ENCODE data around the gene TMEM203. TPM values are rescaled to one million over a fixed set of nuclear protein-coding genes. Genes with fewer than 3 reads are reported as not detected.

The TMEM203 gene, protein sequence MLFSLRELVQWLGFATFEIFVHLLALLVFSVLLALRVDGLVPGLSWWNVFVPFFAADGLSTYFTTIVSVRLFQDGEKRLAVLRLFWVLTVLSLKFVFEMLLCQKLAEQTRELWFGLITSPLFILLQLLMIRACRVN
- 21.4 and 23.5 TPM in 2 replicates for total RNA-seq

DNA sequence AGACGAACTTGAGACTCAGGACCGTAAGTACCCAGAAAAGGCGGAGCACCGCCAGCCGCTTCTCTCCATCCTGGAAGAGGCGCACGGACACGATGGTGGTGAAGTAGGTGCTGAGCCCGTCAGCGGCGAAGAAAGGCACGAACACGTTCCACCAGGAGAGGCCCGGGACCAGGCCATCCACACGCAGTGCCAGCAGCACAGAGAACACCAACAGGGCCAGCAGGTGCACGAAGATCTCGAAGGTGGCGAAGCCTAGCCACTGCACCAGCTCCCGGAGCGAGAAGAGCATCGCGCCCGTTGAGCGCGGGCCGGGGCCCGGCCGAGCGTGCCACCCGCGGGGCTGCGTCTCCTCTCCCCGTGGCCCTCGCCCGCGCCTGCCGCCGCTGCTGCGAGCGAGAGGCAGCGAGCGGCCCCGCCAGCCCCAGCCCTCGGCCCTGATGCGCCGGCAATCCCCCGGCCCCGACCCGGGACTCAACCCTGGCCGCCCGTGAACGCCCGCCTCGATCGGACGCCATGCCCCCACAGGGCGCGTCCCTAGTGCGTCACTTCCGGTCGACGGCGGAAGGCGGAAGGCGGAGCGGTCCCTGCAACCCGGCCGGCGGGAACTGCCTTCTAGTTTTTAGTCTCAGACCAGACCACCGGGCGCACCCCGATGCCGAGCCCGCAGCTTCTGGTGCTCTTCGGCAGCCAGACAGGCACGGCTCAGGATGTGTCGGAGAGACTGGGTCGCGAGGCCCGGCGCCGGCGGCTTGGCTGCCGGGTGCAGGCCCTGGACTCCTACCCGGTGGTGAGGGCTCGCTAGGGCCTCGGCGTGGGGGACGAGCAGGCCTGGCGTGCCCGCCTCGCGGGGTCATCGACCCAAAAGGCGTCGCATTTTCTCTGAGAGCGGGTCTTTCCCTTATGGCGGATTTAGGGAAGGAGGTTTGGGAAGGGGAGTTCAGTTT, at the start of gene TMEM203, which contains the start of gene NDOR1:
TSS of gene TMEM203 (minus strand) at position 523 of the 944 bp plus-strand sequence. CDS start at position 289, 234 bp downstream.
TSS of gene NDOR1 (plus strand) at position 575 of the 944 bp plus-strand sequence. CDS start at position 653, 78 bp downstream.

DNA sequence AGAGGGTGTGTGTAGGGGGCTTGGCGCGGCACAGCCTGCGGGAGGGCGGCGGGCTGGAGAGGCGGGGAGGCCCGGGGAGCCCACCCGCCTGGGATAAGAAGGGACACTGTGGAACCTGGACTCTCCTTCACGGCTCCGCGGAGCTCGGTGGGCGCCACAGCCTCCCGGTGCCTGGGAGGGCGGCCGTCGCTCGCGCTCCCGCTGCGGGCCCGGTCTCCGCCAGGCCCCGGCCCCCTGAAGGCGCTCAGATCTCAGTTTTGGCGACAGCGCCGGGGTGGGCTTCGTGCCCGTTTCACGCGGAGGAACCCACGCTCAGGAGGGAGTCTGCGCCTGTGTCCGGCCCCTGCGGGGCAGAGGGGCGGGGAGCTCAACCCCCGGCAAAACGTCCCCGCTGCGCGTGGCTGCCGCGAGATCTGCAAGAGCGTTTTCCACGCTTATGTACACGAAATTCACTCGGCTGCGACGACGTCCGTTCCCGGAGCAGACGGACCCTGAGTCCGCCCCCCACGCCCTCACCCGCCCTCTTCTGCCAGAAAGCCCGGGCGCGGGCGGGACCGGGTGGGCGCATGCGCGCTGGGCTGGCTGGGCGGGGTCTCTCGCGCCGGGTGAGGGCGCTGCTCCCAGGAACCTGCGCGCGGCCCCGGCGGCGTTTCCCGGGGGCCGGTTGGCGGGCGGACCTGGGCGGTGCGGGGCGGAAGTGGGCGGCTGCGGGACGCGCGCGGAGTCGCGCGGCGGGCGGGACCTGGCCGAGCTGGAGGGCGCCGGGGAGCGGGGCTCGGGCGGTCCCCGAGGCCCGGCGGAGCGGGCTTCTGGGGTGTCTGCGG, 49.4 kb upstream of the TMEM203 start, which contains the start of gene NELFB:
TSS of gene NELFB (plus strand) at position 704 of the 824 bp plus-strand sequence.

DNA sequence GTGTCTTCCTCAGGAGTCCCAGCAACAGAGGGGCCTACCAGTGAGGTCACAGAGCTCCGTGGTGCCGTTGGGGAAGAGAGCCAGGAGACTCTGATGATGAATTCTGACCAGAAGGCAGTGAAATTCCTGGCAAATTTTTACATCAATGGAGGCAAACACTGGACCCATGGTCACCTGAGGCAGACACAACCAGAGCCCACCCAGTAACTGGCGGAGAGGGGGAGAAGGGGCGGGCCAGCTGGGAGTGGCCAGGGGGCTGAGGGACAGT, 45.7 kb upstream of the TMEM203 start, which contains the start of gene STPG3:
TSS of gene STPG3 (plus strand) at position 93 of the 268 bp plus-strand sequence. CDS start at position 94, 1 bp downstream.

DNA sequence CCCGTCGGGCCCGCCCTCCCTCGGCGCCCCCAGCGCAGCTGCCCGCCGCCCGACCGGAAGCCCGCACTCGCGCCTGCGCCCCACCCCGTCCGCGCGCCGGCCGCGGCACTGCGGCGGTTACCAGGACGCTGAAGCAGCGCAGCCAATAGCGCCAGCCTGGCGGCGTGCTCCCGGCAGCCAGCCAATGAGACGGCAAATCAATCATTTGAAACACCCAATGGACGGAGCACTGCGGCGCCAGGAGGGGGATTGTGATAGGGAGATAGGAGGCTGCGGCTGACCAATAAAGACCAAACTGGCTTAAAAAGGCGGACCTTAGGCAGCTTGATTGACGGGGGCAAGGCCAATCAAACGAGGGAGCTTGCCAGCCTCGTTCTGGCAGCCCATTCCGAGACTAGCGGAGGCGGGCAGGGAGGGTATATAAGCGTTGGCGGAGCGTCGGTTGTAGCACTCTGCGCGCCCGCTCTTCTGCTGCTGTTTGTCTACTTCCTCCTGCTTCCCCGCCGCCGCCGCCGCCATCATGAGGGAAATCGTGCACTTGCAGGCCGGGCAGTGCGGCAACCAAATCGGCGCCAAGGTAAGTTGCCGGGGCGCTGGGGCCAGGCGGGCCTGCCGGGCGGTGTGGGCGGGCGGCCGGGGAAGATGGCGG, 35.5 kb upstream of the TMEM203 start, which contains the start of gene TUBB4B:
TSS of gene TUBB4B (plus strand) at position 447 of the 649 bp plus-strand sequence. CDS start at position 521, 74 bp downstream.

DNA sequence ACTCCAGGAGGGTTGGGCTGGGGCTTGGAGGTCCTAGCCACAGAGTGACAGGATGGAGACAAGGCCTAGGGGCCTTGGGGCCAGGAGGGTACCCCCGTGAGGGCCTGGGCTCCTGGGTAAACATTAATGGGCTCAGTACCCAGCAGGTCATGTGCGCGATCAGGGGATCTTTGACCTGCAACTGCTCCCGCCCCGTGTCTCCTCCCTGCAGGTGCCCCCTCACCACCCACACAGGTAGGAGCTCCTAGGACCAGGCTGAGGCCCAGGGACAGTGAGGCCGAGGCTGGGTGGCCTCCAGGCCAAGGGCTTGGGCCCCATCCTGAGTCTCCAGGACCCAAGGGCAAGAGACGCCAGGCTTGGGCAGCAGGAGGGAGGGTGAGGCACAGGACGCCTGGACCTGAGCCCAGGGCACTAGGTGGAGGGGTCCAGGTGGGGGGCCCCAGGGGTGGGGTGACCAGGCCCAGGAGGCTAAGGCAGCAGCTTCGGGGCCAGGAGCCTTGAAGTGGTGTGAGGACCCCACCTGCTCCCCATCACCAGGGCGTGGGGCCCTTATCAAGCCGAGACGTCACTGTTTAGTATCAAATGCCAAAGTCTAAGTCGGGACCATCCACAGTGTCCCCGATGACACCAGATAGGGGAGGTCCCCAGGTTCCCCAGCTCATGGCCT, 25.4 kb upstream of the TMEM203 start, which contains the start of gene SLC34A3:
TSS of gene SLC34A3 (plus strand) at position 197 of the 667 bp plus-strand sequence. CDS start 802 bp downstream, outside the sequence.

DNA sequence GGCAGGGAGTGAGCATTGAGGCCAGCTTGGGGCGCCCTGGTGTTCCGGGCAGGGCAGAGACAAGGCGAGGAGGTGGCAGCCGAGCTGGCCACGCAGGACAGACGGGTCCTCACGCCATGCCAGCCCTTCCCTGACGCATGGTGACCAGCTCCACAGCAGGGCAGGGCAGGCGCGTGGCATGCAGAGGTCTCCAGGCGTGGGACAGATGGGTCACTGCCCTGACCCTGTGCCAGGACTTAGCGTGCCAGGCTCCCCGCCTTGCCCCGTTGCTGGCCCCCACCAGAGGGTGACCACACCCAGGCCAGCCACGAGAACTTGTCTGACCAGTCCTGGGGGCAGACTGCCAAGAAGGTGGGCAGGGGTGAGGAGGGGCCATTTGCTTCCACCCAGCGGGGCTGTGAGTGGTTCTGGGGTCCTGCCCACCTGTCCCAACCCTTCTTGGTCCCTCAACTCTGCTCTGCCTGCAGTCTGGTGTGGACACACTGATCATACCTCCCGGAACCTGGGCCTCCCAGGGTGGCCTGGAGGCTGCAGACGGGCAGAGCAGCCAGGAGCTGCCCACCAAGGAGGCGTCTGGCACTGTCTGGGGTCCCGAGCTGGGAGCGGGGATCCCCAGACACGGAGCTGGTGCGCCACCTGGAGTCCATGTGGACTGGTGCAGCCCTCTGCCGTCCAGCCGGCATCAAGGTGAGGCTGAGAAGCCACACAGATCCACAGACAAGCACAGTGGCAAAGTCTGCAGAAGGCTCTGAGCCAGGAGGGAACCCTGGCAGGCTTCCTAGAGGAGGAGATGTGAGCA, 21.8 kb upstream of the TMEM203 start, which contains the start of gene RNF224:
TSS of gene RNF224 (plus strand) at position 449 of the 799 bp plus-strand sequence. CDS start 834 bp downstream, outside the sequence.

DNA sequence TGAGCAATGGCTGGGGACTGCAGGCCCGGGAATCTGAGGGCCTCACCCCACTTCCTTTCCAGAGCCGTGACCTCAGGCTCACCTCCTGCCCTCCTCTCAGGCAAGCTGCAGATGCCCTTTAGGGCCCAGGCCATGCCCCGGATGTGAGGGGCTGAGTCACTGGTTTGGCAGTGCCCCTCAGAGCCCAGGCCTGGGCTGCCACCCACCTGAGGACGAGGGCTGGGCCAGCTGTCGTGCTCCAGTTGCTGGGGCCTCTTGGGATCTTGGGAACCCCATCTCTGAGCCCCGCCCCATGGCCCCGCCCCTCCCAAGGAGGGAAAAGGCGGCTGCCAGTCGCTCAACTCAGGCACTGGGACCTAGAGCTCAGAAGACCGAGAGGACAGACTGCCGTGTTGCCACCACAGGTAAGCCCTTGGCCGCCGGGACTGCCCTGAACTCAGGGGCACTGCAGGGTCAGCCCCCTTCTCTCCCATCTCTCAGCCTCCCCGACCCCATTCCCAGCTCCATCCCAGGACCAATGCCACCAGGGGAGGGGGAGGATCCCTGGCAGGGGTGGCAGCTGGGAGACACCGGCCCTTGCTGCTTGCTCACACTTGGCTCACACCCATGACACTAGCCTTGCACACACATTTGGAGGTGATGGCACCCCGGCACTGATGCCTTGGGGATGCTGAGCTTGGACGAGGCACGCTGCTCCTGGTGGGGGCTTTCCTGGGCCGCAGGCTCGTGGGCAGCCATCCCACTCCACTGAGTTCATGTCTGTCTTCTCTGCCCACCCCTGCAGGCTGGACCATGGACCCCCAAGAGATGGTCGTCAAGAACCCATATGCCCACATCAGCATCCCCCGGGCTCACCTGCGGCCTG, 19.6 kb upstream of the TMEM203 start, which contains the start of gene CYSRT1:
TSS of gene CYSRT1 (plus strand) at position 345 of the 865 bp plus-strand sequence. CDS start at position 793, 448 bp downstream.

DNA sequence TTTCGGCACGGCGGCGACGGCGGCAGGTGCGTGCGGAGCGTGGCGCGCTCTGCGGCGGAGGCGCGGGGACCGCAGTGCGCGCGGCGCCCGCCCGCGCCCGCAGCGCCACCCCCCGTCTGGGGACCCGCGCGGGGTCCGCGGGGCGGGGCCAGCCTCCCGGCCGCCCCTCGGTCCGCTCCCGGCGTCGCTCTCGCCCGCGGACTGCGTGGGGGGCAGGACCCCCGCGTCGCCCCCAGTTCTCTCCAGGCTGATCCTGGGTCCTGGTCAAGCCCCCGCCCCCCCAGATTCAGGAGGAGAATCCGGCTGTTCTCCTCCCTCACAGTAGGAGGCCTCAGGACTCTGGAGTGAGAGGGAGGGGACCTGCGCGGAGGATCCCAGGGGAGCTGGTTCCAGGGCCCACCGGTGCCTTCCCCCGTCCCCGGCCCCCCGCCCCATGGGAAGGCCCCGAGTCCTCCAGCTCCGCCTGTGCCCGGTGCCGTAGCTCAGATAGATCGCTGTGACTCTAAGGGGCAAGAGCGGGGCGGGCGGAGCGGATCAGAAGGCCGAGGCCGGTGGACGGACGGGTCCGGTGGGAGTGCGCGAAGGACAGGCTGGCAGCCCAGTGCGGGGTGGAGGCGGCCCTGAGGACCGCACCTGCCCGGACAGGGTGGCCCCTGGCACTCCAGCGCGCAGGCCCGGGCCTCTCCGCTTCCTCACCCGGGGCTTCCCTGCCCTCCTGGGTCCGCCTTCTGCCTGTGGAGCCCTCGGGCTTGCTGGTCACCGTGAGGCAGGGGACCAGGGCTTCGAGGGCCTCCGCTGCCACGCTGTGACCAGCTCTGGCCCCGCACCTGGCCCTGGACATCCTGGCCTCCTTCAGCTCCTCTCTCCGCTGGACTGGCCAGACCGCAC, 17.0 kb upstream of the TMEM203 start, which contains the start of gene RNF208:
TSS of gene RNF208 (minus strand) at position 51 of the 888 bp plus-strand sequence. CDS start 1,028 bp downstream, outside the sequence.

DNA sequence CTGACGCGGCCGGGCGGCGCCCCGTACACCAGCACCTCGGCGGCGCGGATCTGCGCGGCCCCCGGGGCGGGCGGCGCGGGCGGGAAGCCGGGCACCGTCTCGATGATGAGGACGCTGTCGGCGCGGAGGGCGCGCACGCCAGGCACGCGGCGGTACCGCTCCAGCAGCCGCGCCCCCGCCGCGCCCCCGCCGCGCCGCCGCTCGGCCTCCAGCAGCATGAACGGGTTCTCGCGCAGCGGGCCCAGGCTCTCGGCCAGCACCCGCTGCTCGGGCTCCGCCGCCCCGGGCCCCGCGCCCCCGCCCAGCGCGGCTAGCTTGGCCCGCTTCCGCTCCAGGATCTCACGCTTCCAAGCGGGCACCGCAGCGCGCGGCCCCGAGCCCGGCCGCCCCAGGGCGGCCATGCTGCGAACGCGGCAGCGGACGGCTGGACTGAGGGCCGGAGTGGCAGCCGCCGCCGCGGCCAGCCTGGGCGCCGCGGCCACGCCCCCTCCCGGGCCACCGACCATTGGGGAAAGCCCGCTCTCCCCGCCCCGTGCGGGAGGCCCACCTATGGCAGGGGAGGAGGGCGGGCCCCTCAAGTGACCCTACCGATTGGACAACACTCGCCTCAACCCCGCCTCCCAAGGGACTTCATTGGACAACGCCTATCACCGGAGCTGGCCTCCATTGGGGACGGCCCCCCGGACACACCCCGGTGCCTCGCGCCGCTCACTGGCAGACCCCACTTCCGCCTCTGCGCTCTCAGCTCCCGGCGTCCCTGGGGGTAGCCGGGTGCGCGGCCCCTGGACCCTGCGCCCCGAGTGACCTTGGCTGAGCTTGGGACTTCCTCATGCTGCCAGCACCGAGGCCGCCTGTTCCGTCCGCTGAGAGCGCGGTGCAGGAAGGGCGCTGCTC, 4.9 kb downstream of the TMEM203 start, which contains the start of gene TPRN:
TSS of gene TPRN (minus strand) at position 431 of the 894 bp plus-strand sequence. CDS start at position 401, 30 bp downstream.

DNA sequence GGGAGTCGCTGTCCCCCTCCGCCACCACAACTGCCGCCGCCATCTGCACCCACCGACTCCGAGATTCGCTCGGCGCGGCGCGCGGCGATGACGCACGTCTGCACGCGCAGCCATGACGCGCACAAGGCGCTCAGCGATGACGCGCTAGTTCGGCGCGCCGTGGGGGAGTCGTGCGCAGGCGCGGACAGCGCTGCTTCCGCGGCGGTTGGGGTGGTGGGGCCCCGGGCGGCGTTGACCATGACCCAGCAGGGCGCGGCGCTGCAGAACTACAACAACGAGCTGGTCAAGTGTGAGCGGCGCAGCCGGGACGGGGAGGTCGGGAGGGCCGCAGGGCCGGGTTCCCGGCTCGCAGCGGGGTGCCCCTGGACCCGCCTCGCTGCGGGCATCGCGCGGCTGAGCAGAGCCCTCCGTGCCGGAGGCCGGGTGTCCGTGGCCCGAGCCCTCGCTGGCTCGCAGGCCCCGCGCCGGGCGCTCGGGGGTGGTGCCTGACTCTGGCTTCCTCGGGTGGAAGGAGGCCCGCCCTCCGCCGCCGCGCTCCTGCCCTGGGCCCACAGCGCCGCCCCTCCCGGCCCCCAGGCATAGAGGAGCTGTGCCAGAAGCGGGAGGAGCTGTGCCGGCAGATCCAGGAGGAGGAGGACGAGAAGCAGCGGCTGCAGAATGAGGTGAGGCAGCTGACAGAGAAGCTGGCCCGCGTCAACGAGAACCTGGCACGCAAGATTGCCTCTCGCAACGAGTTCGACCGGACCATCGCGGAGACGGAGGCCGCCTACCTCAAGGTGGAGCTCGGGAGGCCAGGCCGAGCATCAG, 16.8 kb downstream of the TMEM203 start, which contains the start of the genes ANAPC2 and SSNA1:
TSS of gene ANAPC2 (minus strand) at position 71 of the 807 bp plus-strand sequence. CDS start at position 43, 28 bp downstream.
TSS of gene SSNA1 (plus strand) at position 187 of the 807 bp plus-strand sequence. CDS start at position 238, 51 bp downstream.

DNA sequence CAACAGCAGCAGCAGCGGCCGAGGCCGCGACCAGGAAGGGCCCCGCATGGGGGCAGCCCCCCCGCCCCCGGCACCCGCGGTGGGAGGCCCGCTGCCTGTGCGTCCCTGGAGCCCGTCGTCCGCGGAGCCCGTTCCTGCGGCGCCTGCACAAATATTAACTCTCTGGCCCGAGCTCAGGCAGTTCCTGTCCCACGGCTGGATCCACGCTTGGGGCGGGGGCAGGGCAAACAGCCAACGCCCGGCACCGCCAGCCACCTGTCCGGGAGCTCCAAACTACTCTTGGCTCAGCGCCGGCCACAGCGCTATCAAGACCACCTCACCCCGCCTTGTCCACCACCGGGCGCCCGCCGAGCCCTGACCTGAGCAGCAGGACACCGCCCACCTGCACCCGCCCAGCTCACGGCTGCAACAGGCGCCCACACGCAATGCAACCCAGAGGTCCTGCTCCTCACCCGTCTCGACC, 35.5 kb downstream of the TMEM203 start, which contains the start of gene LRRC26:
TSS of gene LRRC26 (minus strand) at position 156 of the 463 bp plus-strand sequence. CDS start at position 48, 108 bp downstream.

Data from dermis lymphatic vessel endothelial cell (primary cell).